IMR-90 (cell line): Measurements from ENCODE around the gene ALDOA. TPM values are rescaled to one million over a fixed set of nuclear protein-coding genes. Genes with fewer than 3 reads are reported as not detected.

Experiments used
- ATAC-seq: fragments of 200-7000 bp; cut with Tn5 transposase; 2 replicates; pipeline ENCODE4 v1.9.1; 2020; ENCODE audit warnings: low read depth, mild to moderate bottlenecking, moderate library complexity
- BruUV-seq: library from RNA; stranded (reverse); fragments of 400-500 nt; replicated peaks from 2 replicates; lab custom pipeline; 2021; lab: Mats Ljungman, UMichigan
- CTCF ChIA-PET: fragments of 300-600 bp; formaldehyde crosslinking; extraction: SDS; loops from one replicate; lab custom pipeline; 2021; ENCODE audit warnings: antibody characterized with exemption; lab: Yijun Ruan, JAX
- POLR2A ChIA-PET: fragments of 300-600 bp; sonication (Branson Sonifier 250); formaldehyde crosslinking; loops from one replicate; lab custom pipeline; 2022; ENCODE audit warnings: antibody characterized with exemption; ENCODE audit not compliant: unreplicated experiment; lab: Charles Lee
- DNase-seq: peaks from one replicate; pipeline ENCODE4 v3.0.0; 2013
- H2AFZ ChIP-seq: replicated peaks from 2 replicates; pipeline ENCODE3; 2013; ENCODE audit warnings: low read length, mild to moderate bottlenecking; ENCODE audit not compliant: poor library complexity
- H2AK5ac ChIP-seq: 2 replicates; pipeline ENCODE4 v1.6.1; 2013; ENCODE audit warnings: low read depth, low read length, inconsistent platforms
- H2AK9ac ChIP-seq: replicated peaks from 2 replicates; pipeline ENCODE3; 2013; ENCODE audit warnings: mild to moderate bottlenecking, low read depth, low read length, moderate library complexity; ENCODE audit not compliant: poor library complexity
- H2BK120ac ChIP-seq: 2 replicates; pipeline ENCODE4 v1.6.1; 2013; ENCODE audit warnings: low read depth, low read length, inconsistent platforms
- H2BK15ac ChIP-seq: 3 replicates; pipeline ENCODE4 v1.6.1; 2013; ENCODE audit warnings: low read depth, low read length, inconsistent platforms
- H2BK20ac ChIP-seq: 2 replicates; pipeline ENCODE4 v1.6.1; 2013; ENCODE audit warnings: low read depth, mild to moderate bottlenecking, inconsistent platforms, low read length, moderate library complexity
- H2BK5ac ChIP-seq: 2 replicates; pipeline ENCODE4 v1.6.1; 2013; ENCODE audit warnings: mild to moderate bottlenecking, low read depth, low read length, inconsistent platforms; ENCODE audit not compliant: poor library complexity, severe bottlenecking
- H3K14ac ChIP-seq: replicated peaks from 2 replicates; pipeline ENCODE4 v1.6.1; 2013; ENCODE audit warnings: low read depth, low read length, inconsistent platforms
- H3K18ac ChIP-seq: 2 replicates; pipeline ENCODE4 v1.6.1; 2013; ENCODE audit warnings: low read depth, low read length, control low read depth
- H3K23ac ChIP-seq: 2 replicates; pipeline ENCODE4 v1.6.1; 2013; ENCODE audit warnings: low read depth, low read length, inconsistent platforms
- H3K27ac ChIP-seq: 2 replicates; pipeline ENCODE4 v1.5.1; 2013; ENCODE audit warnings: mild to moderate bottlenecking, control low read depth, low read length; ENCODE audit not compliant: insufficient read depth
- H3K27me3 ChIP-seq: 2 replicates; pipeline ENCODE4 v1.6.1; 2013; ENCODE audit warnings: low read length; ENCODE audit not compliant: control insufficient read depth, insufficient read depth
- H3K36me3 ChIP-seq: 2 replicates; pipeline ENCODE4 v1.6.1; 2013; ENCODE audit warnings: low read length, mixed read lengths; ENCODE audit not compliant: control insufficient read depth, insufficient read depth
- H3K4ac ChIP-seq: 2 replicates; pipeline ENCODE4 v1.6.1; 2013; ENCODE audit warnings: low read depth, low read length, inconsistent platforms
- H3K4me1 ChIP-seq: 2 replicates; pipeline ENCODE4 v1.6.1; 2013; ENCODE audit warnings: low read length, mixed read lengths; ENCODE audit not compliant: control insufficient read depth, insufficient read depth
- H3K4me2 ChIP-seq: 2 replicates; pipeline ENCODE4 v1.6.1; 2013; ENCODE audit warnings: low read depth, mild to moderate bottlenecking, control low read depth, low read length, moderate library complexity
- H3K4me3 ChIP-seq: 2 replicates; pipeline ENCODE4 v1.5.1; 2013; ENCODE audit warnings: low read depth, mild to moderate bottlenecking, control low read depth, low read length, moderate library complexity; ENCODE audit not compliant: insufficient read depth
- H3K56ac ChIP-seq: 2 replicates; pipeline ENCODE4 v1.6.1; 2013; ENCODE audit warnings: low read length, inconsistent platforms; ENCODE audit not compliant: insufficient read depth; ENCODE audit errors: extremely low read depth
- H3K79me1 ChIP-seq, 2 experiments: 2 replicates each; pipeline ENCODE4 v1.6.1; 2013; ENCODE audit warnings: low read length in 2 of 2, inconsistent platforms in 1 of 2, low read depth in 1 of 2
- H3K9ac ChIP-seq: 2 replicates; pipeline ENCODE4 v1.6.1; 2013; ENCODE audit warnings: low read depth, low read length, control low read depth
- H3K9me1 ChIP-seq: 2 replicates; pipeline ENCODE4 v1.6.1; 2013; ENCODE audit warnings: low read length, inconsistent platforms; ENCODE audit not compliant: insufficient read depth
- H3K9me3 ChIP-seq: 2 replicates; pipeline ENCODE4 v1.6.1; 2013; ENCODE audit warnings: low read length; ENCODE audit not compliant: control insufficient read depth, insufficient read depth
- H4K20me1 ChIP-seq: 2 replicates; pipeline ENCODE4 v1.6.1; 2013; ENCODE audit warnings: low read length, inconsistent platforms; ENCODE audit not compliant: insufficient read depth
- H4K5ac ChIP-seq: 2 replicates; pipeline ENCODE4 v1.6.1; 2013; ENCODE audit warnings: mild to moderate bottlenecking, low read depth, low read length, control low read depth
- H4K8ac ChIP-seq, 2 experiments: 2 replicates each; pipeline ENCODE4 v1.6.1; 2013; ENCODE audit warnings: low read depth in 2 of 2, low read length in 2 of 2, control low read depth in 1 of 2, inconsistent platforms in 1 of 2
- H4K91ac ChIP-seq: 2 replicates; pipeline ENCODE4 v1.6.1; 2013; ENCODE audit warnings: low read depth, low read length, inconsistent platforms; ENCODE audit not compliant: insufficient read depth
- CEBPB ChIP-seq: IDR thresholded peaks from 2 replicates; pipeline ENCODE4 v1.6.1; 2012; ENCODE audit warnings: low read depth, low read length, improper control_type of control experiment
- CHD1 ChIP-seq: IDR thresholded peaks from 2 replicates; pipeline ENCODE4 v1.6.1; 2012; ENCODE audit warnings: low read depth, low read length, improper control_type of control experiment
- CTCF ChIP-seq: conservative IDR thresholded peaks from 2 replicates; pipeline ENCODE4 v1.5.1; 2012; ENCODE audit warnings: mild to moderate bottlenecking, low read depth, low read length, improper control_type of control experiment
- ELK1 ChIP-seq: fragments of 150-350 bp; IDR thresholded peaks from 2 replicates; pipeline ENCODE4 v1.6.1; 2016; ENCODE audit warnings: low read depth, mild to moderate bottlenecking, low read length, moderate library complexity, borderline replicate concordance
- FOS ChIP-seq: fragments of 150-350 bp; IDR thresholded peaks from 2 replicates; pipeline ENCODE4 v1.6.1; 2016; ENCODE audit warnings: low read depth, low read length
- MAFK ChIP-seq: IDR thresholded peaks from 2 replicates; pipeline ENCODE4 v1.6.1; 2012; ENCODE audit warnings: low read depth, low read length, improper control_type of control experiment
- NFE2L2 ChIP-seq: fragments of 150-350 bp; IDR thresholded peaks from 2 replicates; pipeline ENCODE4 v1.6.1; 2016; ENCODE audit warnings: low read depth, mild to moderate bottlenecking, low read length
- POLR2A ChIP-seq: IDR thresholded peaks from 2 replicates; pipeline ENCODE4 v1.6.1; 2012; ENCODE audit warnings: mild to moderate bottlenecking, low read depth, low read length
- RCOR1 ChIP-seq: IDR thresholded peaks from 2 replicates; pipeline ENCODE4 v1.6.1; 2012; ENCODE audit warnings: mild to moderate bottlenecking, low read length, improper control_type of control experiment; ENCODE audit not compliant: insufficient replicate concordance
- RFX5 ChIP-seq: IDR thresholded peaks from 2 replicates; pipeline ENCODE4 v1.8.0; 2012; ENCODE audit warnings: low read depth, mild to moderate bottlenecking, low read length, moderate library complexity
- WGBS, 2 experiments: methylation state at CpG; one replicate each; pipeline versions ENCODE4 v1.1.5 to v1.1.7; 2013; ENCODE audit warnings: missing lambda C conversion rate in 2 of 2; ENCODE audit not compliant: insufficient read length in 1 of 2; ENCODE audit errors: extremely low coverage in 2 of 2; 5-methylcytosine and 5-hydroxymethylcytosine counted together
- dilution Hi-C: fragments of 300-500 bp; cut with HindIII; formaldehyde crosslinking; loops from one replicate; pipeline ENCODE4 v1.14.3; 2018; ENCODE audit warnings: low sequenced_read_pairs; ENCODE audit not compliant: unreplicated experiment
- in situ Hi-C: fragments of 300-500 bp; cut with MboI; formaldehyde crosslinking; loops from 3 replicates; pipeline ENCODE4 v1.14.3; 2019; ENCODE audit warnings: low sequenced_read_pairs, inconsistent platforms, mixed read lengths
- intact Hi-C: fragments of 100-400 bp; cut with micrococcal nuclease; formaldehyde crosslinking; loops from 2 replicates; pipeline ENCODE4 v1.10.0; 2022
- polyA plus RNA-seq, 3 experiments: library from polyadenylated mRNA; depleted of rRNA; stranded (reverse); fragments of >200 nt; gene quantifications; 2 replicates each; pipeline ENCODE4 v1.2.3, GENCODE V29; 2012; ENCODE audit warnings: low replicate concordance in 1 of 3
- total RNA-seq: library from RNA; depleted of rRNA; stranded (reverse); fragments of >200 nt; gene quantifications from 2 replicates; pipeline ENCODE4 v1.2.3, GENCODE V29; 2012

Gene ALDOA
- total and polyA plus RNA-seq, 2 of the 4 experiments (the other 2 are of a cell fraction), result 1,697 to 1,990 TPM

GRCh38 chr16:30030841-30031413 is 34.6 kb upstream of the ALDOA start, which contains the start of gene TLCD3B:
Gene TLCD3B (minus strand): TSS chr16:30031271. CDS start chr16:30030527, 744 bp downstream.
- no peak within 1 kb of the TSS for H3K27ac ChIP-seq
- no peaks in the 10 kb centered on the region for H3K9me3 ChIP-seq
- no peak within 1 kb of the TSS; the same call in 1 of the 2 replicates for H3K4me2 ChIP-seq
- no peak within 1 kb of the TSS for H3K4ac ChIP-seq
- H3K14ac ChIP-seq, result no peak within 1 kb of the TSS
- H3K36me3 ChIP-seq, result no peaks in the 10 kb centered on the region
- CTCF ChIA-PET, result interaction anchor here (0.6 kb wide), 1 partner anchor 274 kb away, joined by 4 read pairs; no protein-coding TSS in a partner anchor
- no peak within 1 kb of the TSS for H2BK20ac ChIP-seq
- H3K9ac ChIP-seq, result no peak within 1 kb of the TSS
- peaks cover 65% of the 10 kb centered on the region for H3K27me3 ChIP-seq
- TF ChIP-seq CHD1 (no peak), NFE2L2 (no peak), MAFK (no peak), RFX5 (no peak), CTCF (no peak), POLR2A (no peak), ELK1 (no peak), FOS (no peak), CEBPB (no peak), RCOR1 (no peak)
- no peak within 1 kb of the TSS for H4K8ac ChIP-seq
- 3% methylated on average over 5 of the region's 27 CpGs; no CpG with 5 or more reads in 1 of the 2 experiments for WGBS, 2 experiments
- dilution Hi-C loops, result no loop called here
- H3K23ac ChIP-seq, result no peak within 1 kb of the TSS
- no peaks in the 10 kb centered on the region for H3K79me1 ChIP-seq
- no TSS peak for BruUV-seq
- no peaks in the 10 kb centered on the region for H3K4me1 ChIP-seq
- intact Hi-C loops, result no loop called here
- in situ Hi-C loops, result no loop called here
- ATAC-seq, result peak; percentile 30; the same call in 1 of the 2 replicates
- no peak within 1 kb of the TSS for H3K4me3 ChIP-seq
- no peak within 1 kb of the TSS for H4K91ac ChIP-seq
- no peak within 1 kb of the TSS for H4K5ac ChIP-seq
- H3K18ac ChIP-seq, result no peak within 1 kb of the TSS
- no peak within 1 kb of the TSS for H2BK120ac ChIP-seq
- no peak within 1 kb of the TSS for H2AK5ac ChIP-seq
- no peak within 1 kb of the TSS for H2AK9ac ChIP-seq
- H2BK5ac ChIP-seq, result no peak within 1 kb of the TSS
- peaks cover 9% of the 10 kb centered on the region; the same call in 1 of the 2 replicates for H4K20me1 ChIP-seq
- H3K56ac ChIP-seq, result no peak within 1 kb of the TSS
- H3K9me1 ChIP-seq, result no peaks in the 10 kb centered on the region
- POLR2A ChIA-PET, result no interaction called here
- H2BK15ac ChIP-seq, result no peak within 1 kb of the TSS
- H2AFZ ChIP-seq, result peak within 1 kb of the TSS; percentile 32
- no peak for DNase-seq
